Urothelium cell line (cell line): ENCODE data around the gene SLC24A4.

Source experiments
- DNase-seq: peaks from one replicate; pipeline ENCODE4 v3.0.0; 2011; ENCODE audit warnings: low spot score, mixed read lengths
- FAIRE-seq: peaks from 2 replicates; lab custom pipeline; 2011; peaks lifted over from hg19 to GRCh38; lab: Jason Lieb, UNC

The SLC24A4 gene

GRCh38 chr14:92427096-92427495, 104.1 kb downstream of the SLC24A4 start:
- FAIRE-seq (no peak), DNase-seq (no peak)

GRCh38 chr14:92430686-92431085, 107.7 kb downstream of the SLC24A4 start:
- FAIRE-seq (no peak), DNase-seq (no peak)

GRCh38 chr14:92431199-92431725, 108.3 kb downstream of the SLC24A4 start:
- FAIRE-seq (no peak), DNase-seq (no peak)

GRCh38 chr14:92433407-92433806, 110.4 kb downstream of the SLC24A4 start:
- DNase-seq (no peak), FAIRE-seq (no peak)

- DNase-seq (no peak), FAIRE-seq (no peak)
Measured at GRCh38 chr14:92435154-92435553, 112.2 kb downstream of the SLC24A4 start.

- DNase-seq (no peak), FAIRE-seq (no peak)
Measured at GRCh38 chr14:92436115-92436776, 113.3 kb downstream of the SLC24A4 start.

- DNase-seq (no peak), FAIRE-seq (no peak)
Measured at GRCh38 chr14:92437309-92437708, 114.3 kb downstream of the SLC24A4 start.

GRCh38 chr14:92437729-92438285, 114.8 kb downstream of the SLC24A4 start:
- DNase-seq (no peak), FAIRE-seq (no peak)

- FAIRE-seq (no peak), DNase-seq (no peak)
Measured at GRCh38 chr14:92439537-92440344, 116.8 kb downstream of the SLC24A4 start.

- DNase-seq, result no peak
- FAIRE-seq, result no peak
Measured at GRCh38 chr14:92440345-92441003, 117.5 kb downstream of the SLC24A4 start.

GRCh38 chr14:92441751-92442504, 119.0 kb downstream of the SLC24A4 start:
- no peak for DNase-seq
- FAIRE-seq, result no peak

- no peak for FAIRE-seq
- no peak for DNase-seq
Measured at GRCh38 chr14:92443167-92443566, 120.2 kb downstream of the SLC24A4 start.

GRCh38 chr14:92443741-92444140, 120.8 kb downstream of the SLC24A4 start:
- DNase-seq, result no peak
- FAIRE-seq, result no peak

GRCh38 chr14:92446771-92447170, 123.8 kb downstream of the SLC24A4 start:
- FAIRE-seq (no peak), DNase-seq (no peak)

GRCh38 chr14:92447416-92448197, 124.6 kb downstream of the SLC24A4 start:
- FAIRE-seq, result no peak

GRCh38 chr14:92448786-92449185, 125.8 kb downstream of the SLC24A4 start:
- FAIRE-seq (no peak), DNase-seq (no peak)

More at GRCh38 chr14:92447416-92448197, 124.6 kb downstream of the SLC24A4 start:
- DNase-seq, result no peak

GRCh38 chr14:92449404-92450181, 126.6 kb downstream of the SLC24A4 start:
- DNase-seq (no peak), FAIRE-seq (no peak)

GRCh38 chr14:92450351-92451070, 127.5 kb downstream of the SLC24A4 start:
- no peak for FAIRE-seq
- no peak for DNase-seq
